Stimulated activated effector memory CD8-positive, alpha-beta T cell treated with anti-CD3 and anti-CD28 coated beads, Interleukin-12 subunit alpha, Interleukin-12 subunit beta, amount 100 ng/mL, for 72 hours (primary cell): ENCODE measurements around the gene RPP25L.

Experiments
- ATAC-seq: fragments of 150-1000 bp; cut with Tn5 transposase; 2 replicates; pipeline ENCODE4 v1.10.0; 2021
- DNase-seq, 2 donors: peaks; one replicate each; pipeline ENCODE4 v3.0.0; 2021 to 2022; ENCODE audit warnings: low spot score in 2 of 2
- H3K27ac Mint-ChIP-seq: one replicate; pipeline ENCODE4 v1.8.0; 2022; ENCODE audit warnings: mild to moderate bottlenecking, mixed read lengths
- H3K36me3 Mint-ChIP-seq: one replicate; pipeline ENCODE4 v1.8.0; 2022; ENCODE audit warnings: mild to moderate bottlenecking, mixed read lengths
- H3K4me1 Mint-ChIP-seq: one replicate; pipeline ENCODE4 v1.8.0; 2022; ENCODE audit warnings: mixed read lengths
- H3K4me3 Mint-ChIP-seq: one replicate; pipeline ENCODE4 v1.8.0; 2022; ENCODE audit warnings: mild to moderate bottlenecking, mixed read lengths
- H3K9me3 Mint-ChIP-seq: one replicate; pipeline ENCODE4 v1.8.0; 2022; ENCODE audit warnings: mixed read lengths

RPP25L gene

GRCh38 chr9:34628656-34629490 lies 17.0 kb upstream of the RPP25L start, which contains the start of gene ARID3C:
Gene ARID3C (minus strand): TSS chr9:34629066. CDS start chr9:34628014, 1,052 bp downstream.
- Mint-ChIP-seq H3K9me3 (no peaks in the 10 kb centered on the region), H3K4me1 (peaks cover 24% of the 10 kb centered on the region), H3K36me3 (peaks cover under 1% of the 10 kb centered on the region), H3K4me3 (peak within 1 kb of the TSS; percentile 64), H3K27ac (no peak within 1 kb of the TSS)
- ATAC-seq, result peak; percentile 84
- DNase-seq, result peak in 1 of 2 donors; percentile 56

- no peak for ATAC-seq
- Mint-ChIP-seq H3K4me3 (peak overlapping the region; percentile 64), H3K9me3 (no peaks in the 10 kb centered on the region), H3K36me3 (no peaks in the 10 kb centered on the region), H3K27ac (no peak overlapping the region), H3K4me1 (peaks cover 24% of the 10 kb centered on the region)
- no peak for DNase-seq
These were observed 16.1 kb upstream of the RPP25L start for GRCh38 chr9:34627716-34628655.

- peaks cover 30% of the 10 kb centered on the region for H3K4me1 Mint-ChIP-seq
- H3K9me3 Mint-ChIP-seq, result no peaks in the 10 kb centered on the region
- ATAC-seq, result no peak
- no peak overlapping the region for H3K4me3 Mint-ChIP-seq
- no peak for DNase-seq
- H3K36me3 Mint-ChIP-seq, result no peaks in the 10 kb centered on the region
- H3K27ac Mint-ChIP-seq, result no peak overlapping the region
These were observed 13.2 kb upstream of the RPP25L start for GRCh38 chr9:34625186-34625486.

- no peaks in the 10 kb centered on the region for H3K9me3 Mint-ChIP-seq
- ATAC-seq (no peak), DNase-seq (no peak)
- H3K4me3 Mint-ChIP-seq, result no peak overlapping the region
- peaks cover 34% of the 10 kb centered on the region for H3K4me1 Mint-ChIP-seq
- H3K27ac Mint-ChIP-seq, result no peak overlapping the region
- H3K36me3 Mint-ChIP-seq, result no peaks in the 10 kb centered on the region
These were observed 12.7 kb upstream of the RPP25L start for GRCh38 chr9:34624475-34625185.

- H3K27ac Mint-ChIP-seq, result no peak overlapping the region
- peak overlapping the region; percentile 23 for H3K4me3 Mint-ChIP-seq
- ATAC-seq (no peak), DNase-seq (no peak)
- H3K36me3 Mint-ChIP-seq, result no peaks in the 10 kb centered on the region
- no peaks in the 10 kb centered on the region for H3K9me3 Mint-ChIP-seq
- peaks cover 35% of the 10 kb centered on the region for H3K4me1 Mint-ChIP-seq
These were observed 11.7 kb upstream of the RPP25L start for GRCh38 chr9:34623374-34624235.

GRCh38 chr9:34620061-34620994 lies 8.4 kb upstream of the RPP25L start, which contains the start of gene DCTN3:
Gene DCTN3 (minus strand): TSS chr9:34620495. CDS start chr9:34620464, 31 bp downstream.
- DNase-seq (peak; percentile 69 to 90), ATAC-seq (peak; percentile 99)
- H3K4me3 Mint-ChIP-seq, result peak within 1 kb of the TSS; percentile 94
- peaks cover 26% of the 10 kb centered on the region for H3K4me1 Mint-ChIP-seq
- H3K9me3 Mint-ChIP-seq, result no peaks in the 10 kb centered on the region
- peak within 1 kb of the TSS; percentile 89 for H3K27ac Mint-ChIP-seq
- H3K36me3 Mint-ChIP-seq, result peaks cover 14% of the 10 kb centered on the region

GRCh38 chr9:34615132-34615531 lies 3.2 kb upstream of the RPP25L start:
- ATAC-seq (no peak), DNase-seq (no peak)
- Mint-ChIP-seq H3K4me1 (peaks cover 36% of the 10 kb centered on the region), H3K36me3 (peaks cover 28% of the 10 kb centered on the region), H3K9me3 (no peaks in the 10 kb centered on the region), H3K4me3 (no peak overlapping the region), H3K27ac (no peak overlapping the region)

GRCh38 chr9:34612788-34613390 lies 992 bp upstream of the RPP25L start:
- H3K4me1 Mint-ChIP-seq, result peaks cover 27% of the 10 kb centered on the region
- DNase-seq (peak; percentile 70 to 87), ATAC-seq (peak; percentile 68)

GRCh38 chr9:34611251-34611810 lies 566 bp downstream of the RPP25L start:
- Mint-ChIP-seq H3K9me3 (no peaks in the 10 kb centered on the region), H3K4me3 (peak overlapping the region; percentile 89), H3K36me3 (peaks cover 24% of the 10 kb centered on the region), H3K4me1 (peaks cover 27% of the 10 kb centered on the region), H3K27ac (peak overlapping the region; percentile 94)
- DNase-seq (no peak), ATAC-seq (peak; percentile 9)

More at GRCh38 chr9:34612788-34613390, 992 bp upstream of the RPP25L start:
- peak overlapping the region; percentile 94 for H3K27ac Mint-ChIP-seq
- peaks cover 28% of the 10 kb centered on the region for H3K36me3 Mint-ChIP-seq
- no peaks in the 10 kb centered on the region for H3K9me3 Mint-ChIP-seq
- H3K4me3 Mint-ChIP-seq, result peak overlapping the region; percentile 89

- DNase-seq (no peak), ATAC-seq (no peak)
- H3K4me1 Mint-ChIP-seq, result peaks cover 27% of the 10 kb centered on the region
- peak overlapping the region; percentile 89 for H3K4me3 Mint-ChIP-seq
- no peak overlapping the region for H3K27ac Mint-ChIP-seq
- peaks cover 17% of the 10 kb centered on the region for H3K36me3 Mint-ChIP-seq
- H3K9me3 Mint-ChIP-seq, result no peaks in the 10 kb centered on the region
These were observed 1.3 kb downstream of the RPP25L start for GRCh38 chr9:34610434-34611206.

GRCh38 chr9:34607331-34607730 lies 4.6 kb downstream of the RPP25L start:
- H3K4me1 Mint-ChIP-seq, result peaks cover 17% of the 10 kb centered on the region
- H3K36me3 Mint-ChIP-seq, result peaks cover 7% of the 10 kb centered on the region
- H3K4me3 Mint-ChIP-seq, result no peak overlapping the region
- H3K27ac Mint-ChIP-seq, result no peak overlapping the region
- DNase-seq, result no peak
- no peak for ATAC-seq
- H3K9me3 Mint-ChIP-seq, result no peaks in the 10 kb centered on the region

- ATAC-seq (no peak), DNase-seq (no peak)
- H3K4me3 Mint-ChIP-seq, result no peak overlapping the region
- H3K27ac Mint-ChIP-seq, result no peak overlapping the region
- H3K9me3 Mint-ChIP-seq, result no peaks in the 10 kb centered on the region
- peaks cover 15% of the 10 kb centered on the region for H3K4me1 Mint-ChIP-seq
- peaks cover 7% of the 10 kb centered on the region for H3K36me3 Mint-ChIP-seq
These were observed 5.0 kb downstream of the RPP25L start for GRCh38 chr9:34606905-34607304.
